A673 (cell line): ENCODE results near the gene EPS8. TPM values are rescaled to one million over a fixed set of nuclear protein-coding genes. Genes with fewer than 3 reads are reported as not detected.

Experiments
- BruUV-seq: library from RNA; stranded (reverse); fragments of 400-500 nt; replicated peaks from 2 replicates; lab custom pipeline; 2021; lab: Mats Ljungman, UMichigan
- CTCF ChIA-PET: fragments of 300-600 bp; sonication (Branson Sonifier 250); formaldehyde crosslinking; loops from one replicate; lab custom pipeline; 2022; ENCODE audit warnings: antibody characterized with exemption; lab: Charles Lee
- POLR2A ChIA-PET: fragments of 300-600 bp; sonication (Branson Sonifier 250); formaldehyde crosslinking; loops from one replicate; lab custom pipeline; 2022; ENCODE audit warnings: antibody characterized with exemption; ENCODE audit not compliant: low non-redundant PET; lab: Charles Lee
- DNase-seq: peaks from one replicate; pipeline ENCODE4 v3.0.0-alpha.2; 2015; ENCODE audit warnings: low spot score
- H3K27ac ChIP-seq: fragments of 200-600 bp; sonication (generic); 2 replicates; pipeline ENCODE4 v1.5.1; 2016; ENCODE audit warnings: mixed run types, low read depth, mild to moderate bottlenecking, mixed read lengths, antibody characterized with exemption, low read length; ENCODE audit not compliant: poor library complexity, severe bottlenecking
- H3K27me3 ChIP-seq: fragments of 200-600 bp; sonication (generic); replicated peaks from 2 replicates; pipeline ENCODE4 v1.6.1; 2017; ENCODE audit warnings: mixed run types, low read depth, mild to moderate bottlenecking, mixed read lengths, antibody characterized with exemption, low read length; ENCODE audit not compliant: insufficient read depth, poor library complexity
- H3K36me3 ChIP-seq: fragments of 200-600 bp; sonication (generic); 2 replicates; pipeline ENCODE4 v1.6.1; 2016; ENCODE audit warnings: mixed run types, mild to moderate bottlenecking, mixed read lengths, antibody characterized with exemption, low read length; ENCODE audit not compliant: insufficient read depth, poor library complexity, severe bottlenecking
- H3K4me1 ChIP-seq: fragments of 200-600 bp; sonication (generic); 2 replicates; pipeline ENCODE4 v1.6.1; 2017; ENCODE audit warnings: mixed run types, mild to moderate bottlenecking, mixed read lengths, antibody characterized with exemption, low read length; ENCODE audit not compliant: insufficient read depth, poor library complexity, severe bottlenecking
- H3K4me3 ChIP-seq: fragments of 200-600 bp; sonication (generic); 2 replicates; pipeline ENCODE4 v1.5.1; 2016; ENCODE audit warnings: low read depth, mixed run types, mild to moderate bottlenecking, mixed read lengths, low read length; ENCODE audit not compliant: poor library complexity, severe bottlenecking
- H3K9me3 ChIP-seq: fragments of 200-600 bp; sonication (generic); 2 replicates; pipeline ENCODE4 v1.6.1; 2016; ENCODE audit warnings: mixed run types, low read depth, mild to moderate bottlenecking, mixed read lengths, antibody characterized with exemption, low read length; ENCODE audit not compliant: poor library complexity, severe bottlenecking
- CTCF ChIP-seq: fragments of 300-800, 200-600 bp; sonication (generic); conservative IDR thresholded peaks from 2 replicates; pipeline ENCODE4 v1.5.1; 2017; ENCODE audit warnings: low read depth, mild to moderate bottlenecking, antibody characterized with exemption, low read length, moderate library complexity, mixed read lengths
- EZH2 ChIP-seq: fragments of 200-600 bp; sonication (generic); IDR thresholded peaks from 2 replicates; pipeline ENCODE4 v1.6.1; 2017; ENCODE audit warnings: borderline replicate concordance, low read depth, mild to moderate bottlenecking, mixed read lengths, antibody characterized with exemption, low read length; ENCODE audit not compliant: poor library complexity, severe bottlenecking
- intact Hi-C: fragments of 100-400 bp; cut with micrococcal nuclease; formaldehyde crosslinking; loops from one replicate; pipeline ENCODE4 v1.10.0; 2022; ENCODE audit not compliant: unreplicated experiment
- total RNA-seq: library from RNA; stranded (reverse); gene quantifications from 2 replicates; pipeline ENCODE4 v1.2.3, GENCODE V29; 2021

Gene EPS8
- total RNA-seq, 1 experiment from 2014 or later, result 14.0 TPM

GRCh38 chr12:15701631-15702156 is 87.5 kb downstream of the EPS8 start:
- no peak for DNase-seq
- H3K36me3 ChIP-seq, result no peaks in the 10 kb centered on the region
- TF ChIP-seq EZH2, result no peak
- no peak for TF ChIP-seq CTCF
- ChIA-PET CTCF (no interaction called here), POLR2A (no interaction called here)
- intact Hi-C loops, result no loop called here
- no peaks in the 10 kb centered on the region for H3K9me3 ChIP-seq
- BruUV-seq, result no TSS peak
- H3K4me3 ChIP-seq, result no peak overlapping the region
- H3K4me1 ChIP-seq, result peaks cover 25% of the 10 kb centered on the region
- peak overlapping the region; percentile 11 for H3K27ac ChIP-seq
- H3K27me3 ChIP-seq, result no peaks in the 10 kb centered on the region

- no TSS peak for BruUV-seq
- no peaks in the 10 kb centered on the region for H3K9me3 ChIP-seq
- peak overlapping the region; percentile 11 for H3K27ac ChIP-seq
- H3K4me3 ChIP-seq, result no peak overlapping the region
- H3K36me3 ChIP-seq, result no peaks in the 10 kb centered on the region
- H3K4me1 ChIP-seq, result peaks cover 25% of the 10 kb centered on the region
- CTCF ChIA-PET, result no interaction called here
- no peak for TF ChIP-seq EZH2
- no peak for TF ChIP-seq CTCF
- intact Hi-C loops, result no loop called here
- no peaks in the 10 kb centered on the region for H3K27me3 ChIP-seq
- DNase-seq, result peak; percentile 52
- POLR2A ChIA-PET, result no interaction called here
Measured at GRCh38 chr12:15701206-15701605, 88.0 kb downstream of the EPS8 start.

GRCh38 chr12:15700595-15700994 is 88.6 kb downstream of the EPS8 start:
- H3K36me3 ChIP-seq, result no peaks in the 10 kb centered on the region
- CTCF ChIA-PET, result no interaction called here
- H3K9me3 ChIP-seq, result no peaks in the 10 kb centered on the region
- DNase-seq, result peak; percentile 72
- no peak overlapping the region for H3K27ac ChIP-seq
- POLR2A ChIA-PET, result no interaction called here
- H3K4me3 ChIP-seq, result no peak overlapping the region
- intact Hi-C loops, result no loop called here
- no peaks in the 10 kb centered on the region for H3K27me3 ChIP-seq
- H3K4me1 ChIP-seq, result peaks cover 25% of the 10 kb centered on the region
- no TSS peak for BruUV-seq
- TF ChIP-seq CTCF (no peak), EZH2 (no peak)
